Measurements from ENCODE around the gene ALLC.

Gene ALLC

GRCh38 chr2:3747032-3747654, 89.1 kb downstream of the ALLC start:
- Histone ChIP-seq H3K4me1 (ENCODE audit: low read depth, poor library complexity, severe bottlenecking) (no peaks in the 10 kb centered on the region), H3K36me3 (ENCODE audit: insufficient read depth) (no peaks in the 10 kb centered on the region), H3K4me2 (no peak overlapping the region), H3K9ac (no peak overlapping the region), H3K27me3 (ENCODE audit: insufficient read depth, low read depth) (no peaks in the 10 kb centered on the region), H2AFZ (ENCODE audit: low read depth) (no peak overlapping the region), H3K4me3 (IDR thresholded peaks at IDR 0.05; ENCODE audit: insufficient read depth, low read depth, low read length) (no peak overlapping the region), H3K27ac (no peak overlapping the region), H4K20me1 (ENCODE audit: insufficient read depth) (no peaks in the 10 kb centered on the region), H3K79me2 (ENCODE audit: insufficient read depth, low read depth) (no peaks in the 10 kb centered on the region)
- TF ChIP-seq CTCF (conservative IDR thresholded peaks at IDR 0.05; ENCODE audit: low read depth, low read length): no peak

DNA sequence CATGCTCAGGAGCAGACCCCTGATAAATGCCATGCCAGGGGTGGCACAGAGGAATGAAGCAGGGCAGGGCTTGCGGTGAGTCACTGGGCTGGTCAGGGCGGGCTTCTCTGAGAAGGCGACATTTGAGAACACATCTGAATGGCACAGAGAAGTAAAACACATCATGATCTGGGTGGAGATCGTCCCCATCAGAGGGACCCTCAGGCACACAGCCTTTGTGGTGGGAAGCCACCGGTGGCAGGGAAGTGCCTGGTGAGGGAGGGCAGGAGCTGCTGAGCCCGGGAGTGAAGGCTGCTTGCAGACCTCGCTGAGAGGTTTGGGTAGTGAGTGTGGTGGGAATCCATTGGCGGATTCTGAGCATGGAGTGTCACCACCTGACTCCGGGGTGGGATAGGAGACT, 89.8 kb downstream of the ALLC start:
- no peaks in the 10 kb centered on the region for H3K79me2 ChIP-seq (ENCODE audit: insufficient read depth, low read depth)
- no peaks in the 10 kb centered on the region for H3K36me3 ChIP-seq (ENCODE audit: insufficient read depth)
- no peak overlapping the region for H3K9ac ChIP-seq
- H2AFZ ChIP-seq (ENCODE audit: low read depth): no peak overlapping the region
- no peak overlapping the region for H3K4me2 ChIP-seq
- H3K4me1 ChIP-seq (ENCODE audit: low read depth, poor library complexity, severe bottlenecking): no peaks in the 10 kb centered on the region
- no peak overlapping the region for H3K4me3 ChIP-seq (IDR thresholded peaks at IDR 0.05; ENCODE audit: insufficient read depth, low read depth, low read length)
- TF ChIP-seq CTCF (conservative IDR thresholded peaks at IDR 0.05; ENCODE audit: low read depth, low read length): no peak
- H3K27ac ChIP-seq: no peak overlapping the region
- no peaks in the 10 kb centered on the region for H3K27me3 ChIP-seq (ENCODE audit: insufficient read depth, low read depth)
- no peaks in the 10 kb centered on the region for H4K20me1 ChIP-seq (ENCODE audit: insufficient read depth)

DNA sequence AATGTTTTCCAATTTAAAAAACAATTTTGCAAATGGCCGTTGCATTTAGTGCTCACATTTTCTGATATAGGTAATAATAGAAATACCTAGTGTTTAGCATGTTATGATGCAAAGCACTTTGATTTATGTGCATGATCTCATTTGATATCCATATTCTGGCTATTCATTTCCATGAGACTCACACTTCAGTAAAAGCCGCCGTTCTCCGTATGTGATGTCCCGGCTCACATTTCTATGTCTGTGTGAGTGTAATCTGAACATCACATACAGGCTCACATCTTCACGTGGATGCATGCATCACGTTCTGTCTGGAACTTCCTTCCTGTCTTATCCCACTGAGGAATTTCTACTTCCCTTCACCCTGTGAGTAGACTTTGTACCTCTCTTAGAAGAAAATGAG, 91.2 kb downstream of the ALLC start:
- H3K4me3 ChIP-seq (IDR thresholded peaks at IDR 0.05; ENCODE audit: insufficient read depth, low read depth, low read length): no peak overlapping the region
- H3K27ac ChIP-seq: no peak overlapping the region
- no peaks in the 10 kb centered on the region for H3K27me3 ChIP-seq (ENCODE audit: insufficient read depth, low read depth)
- no peaks in the 10 kb centered on the region for H3K36me3 ChIP-seq (ENCODE audit: insufficient read depth)
- no peaks in the 10 kb centered on the region for H4K20me1 ChIP-seq (ENCODE audit: insufficient read depth)
- no peak overlapping the region for H2AFZ ChIP-seq (ENCODE audit: low read depth)
- no peaks in the 10 kb centered on the region for H3K79me2 ChIP-seq (ENCODE audit: insufficient read depth, low read depth)
- no peak for TF ChIP-seq CTCF (conservative IDR thresholded peaks at IDR 0.05; ENCODE audit: low read depth, low read length)
- H3K4me2 ChIP-seq: no peak overlapping the region
- no peaks in the 10 kb centered on the region for H3K4me1 ChIP-seq (ENCODE audit: low read depth, poor library complexity, severe bottlenecking)
- no peak overlapping the region for H3K9ac ChIP-seq

GRCh38 chr2:3751251-3751650, 93.3 kb downstream of the ALLC start:
- Histone ChIP-seq H3K36me3 (ENCODE audit: insufficient read depth) (no peaks in the 10 kb centered on the region), H4K20me1 (ENCODE audit: insufficient read depth) (no peaks in the 10 kb centered on the region), H2AFZ (ENCODE audit: low read depth) (no peak overlapping the region), H3K9ac (no peak overlapping the region), H3K4me1 (ENCODE audit: low read depth, poor library complexity, severe bottlenecking) (no peaks in the 10 kb centered on the region), H3K79me2 (ENCODE audit: insufficient read depth, low read depth) (no peaks in the 10 kb centered on the region), H3K27ac (no peak overlapping the region), H3K4me2 (no peak overlapping the region), H3K4me3 (IDR thresholded peaks at IDR 0.05; ENCODE audit: insufficient read depth, low read depth, low read length) (no peak overlapping the region), H3K27me3 (ENCODE audit: insufficient read depth, low read depth) (no peaks in the 10 kb centered on the region)
- no peak for TF ChIP-seq CTCF (conservative IDR thresholded peaks at IDR 0.05; ENCODE audit: low read depth, low read length)

Measured in KMS-11 (cell line).